Neural cell (in vitro differentiated cells): Measurements from ENCODE around the gene CACNA1H.

Experiments used
- EP300 ChIP-seq: fragments of 450-650 bp; conservative IDR thresholded peaks from 2 replicates; pipeline ENCODE4 v1.6.1; 2014; ENCODE audit warnings: antibody characterized with exemption, mild to moderate bottlenecking, moderate library complexity; ENCODE audit not compliant: poor library complexity, severe bottlenecking
- EZH2 ChIP-seq: fragments of 200-600, 300-800 bp; shearing (Covaris generic), sonication (generic); IDR thresholded peaks from 2 replicates; pipeline ENCODE4 v1.6.1; 2014; ENCODE audit warnings: antibody characterized with exemption, low read length, borderline replicate concordance, mild to moderate bottlenecking; ENCODE audit not compliant: insufficient read depth, poor library complexity, severe bottlenecking
- POLR2AphosphoS5 ChIP-seq: IDR thresholded peaks from 2 replicates; pipeline ENCODE4 v1.6.1; 2012
- RAD21 ChIP-seq: fragments of 450-650 bp; conservative IDR thresholded peaks from 2 replicates; pipeline ENCODE4 v1.6.1; 2014; ENCODE audit warnings: antibody characterized with exemption, mild to moderate bottlenecking, moderate library complexity
- REST ChIP-seq: IDR thresholded peaks from 2 replicates; pipeline ENCODE4 v1.6.1; 2012; ENCODE audit warnings: borderline replicate concordance
- TAF1 ChIP-seq: IDR thresholded peaks from 2 replicates; pipeline ENCODE4 v1.6.1; 2012; ENCODE audit warnings: low read depth
- TF ChIP-seq, protein P1 (sequence below): fragments of 450-650 bp; IDR thresholded peaks from 2 replicates; pipeline ENCODE4 v1.5.1; 2014; ENCODE audit warnings: antibody characterized with exemption, mild to moderate bottlenecking, moderate library complexity; ENCODE audit not compliant: poor library complexity, severe bottlenecking

GRCh38 chr16:1210461-1210860 is 57.6 kb downstream of the CACNA1H start:
- TF ChIP-seq, protein P1, sequence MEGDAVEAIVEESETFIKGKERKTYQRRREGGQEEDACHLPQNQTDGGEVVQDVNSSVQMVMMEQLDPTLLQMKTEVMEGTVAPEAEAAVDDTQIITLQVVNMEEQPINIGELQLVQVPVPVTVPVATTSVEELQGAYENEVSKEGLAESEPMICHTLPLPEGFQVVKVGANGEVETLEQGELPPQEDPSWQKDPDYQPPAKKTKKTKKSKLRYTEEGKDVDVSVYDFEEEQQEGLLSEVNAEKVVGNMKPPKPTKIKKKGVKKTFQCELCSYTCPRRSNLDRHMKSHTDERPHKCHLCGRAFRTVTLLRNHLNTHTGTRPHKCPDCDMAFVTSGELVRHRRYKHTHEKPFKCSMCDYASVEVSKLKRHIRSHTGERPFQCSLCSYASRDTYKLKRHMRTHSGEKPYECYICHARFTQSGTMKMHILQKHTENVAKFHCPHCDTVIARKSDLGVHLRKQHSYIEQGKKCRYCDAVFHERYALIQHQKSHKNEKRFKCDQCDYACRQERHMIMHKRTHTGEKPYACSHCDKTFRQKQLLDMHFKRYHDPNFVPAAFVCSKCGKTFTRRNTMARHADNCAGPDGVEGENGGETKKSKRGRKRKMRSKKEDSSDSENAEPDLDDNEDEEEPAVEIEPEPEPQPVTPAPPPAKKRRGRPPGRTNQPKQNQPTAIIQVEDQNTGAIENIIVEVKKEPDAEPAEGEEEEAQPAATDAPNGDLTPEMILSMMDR: no peak
- TF ChIP-seq POLR2AphosphoS5 (no peak), EP300 (no peak), EZH2 (no peak), RAD21 (no peak), REST (no peak), TAF1 (no peak)
